ENCODE results near the gene EFNA2. TPM values are rescaled to one million over a fixed set of nuclear protein-coding genes. Genes with fewer than 3 reads are reported as not detected.

Gene EFNA2
- total RNA-seq, 1 donor from 2014 or later: not detected

DNA sequence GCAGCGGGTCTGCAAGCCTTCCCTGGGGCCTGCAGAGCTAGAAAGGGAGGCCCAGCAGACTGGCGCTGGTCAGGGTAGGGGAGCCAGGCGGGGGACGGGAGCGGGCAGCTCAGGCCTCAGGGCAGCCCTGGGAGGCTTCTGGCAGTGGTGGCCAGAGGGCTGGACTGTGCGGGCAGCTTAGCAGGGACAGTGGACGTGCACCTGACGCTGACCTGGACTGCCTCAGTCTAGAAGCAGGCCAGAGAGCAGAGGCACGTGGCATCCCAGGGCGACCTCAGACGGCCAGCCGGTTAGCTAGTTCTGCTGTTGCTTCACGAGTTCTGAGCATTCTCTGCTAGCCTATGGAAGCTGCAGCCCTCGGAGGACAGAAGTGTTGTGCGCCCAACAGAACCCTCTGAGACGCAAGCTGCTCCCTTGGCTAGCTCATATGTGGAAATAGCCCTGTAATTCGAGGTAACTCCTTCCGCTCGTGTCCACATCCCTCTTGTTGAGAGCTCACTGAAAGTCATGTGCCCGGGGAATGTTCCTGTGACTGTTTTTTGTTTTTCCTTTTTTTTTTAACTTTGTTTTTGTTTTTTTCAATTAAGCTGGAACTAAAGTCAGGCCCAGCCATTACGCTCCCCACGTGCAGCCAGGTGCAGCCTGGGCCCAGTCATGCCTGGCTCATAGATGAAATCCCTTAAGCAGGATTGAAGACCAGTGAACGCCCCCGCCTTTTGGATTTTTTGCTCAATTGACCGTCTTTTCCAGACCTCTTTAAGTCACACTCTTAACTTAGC lies 12.2 kb upstream of the EFNA2 start:
- H3K4me3 Mint-ChIP-seq: peak overlapping the region; percentile 44
- POLR2A ChIA-PET: interaction anchor here (0.6 to 4.0 kb wide), 12 partner anchors 8 to 780 kb away, joined by 3 to 33 read pairs (median 6); no protein-coding TSS in a partner anchor
- DNase-seq (no peak), ATAC-seq (ENCODE audit: low read depth) (no peak)
- intact Hi-C loops (cut with micrococcal nuclease): no loop called here
- H3K27me3 Mint-ChIP-seq: no peaks in the 10 kb centered on the region
- H3K9me3 Mint-ChIP-seq: no peaks in the 10 kb centered on the region
- CTCF ChIA-PET: interaction anchor here (2.9 kb wide), 1 partner anchor 29 kb away, joined by 14 read pairs; no protein-coding TSS in a partner anchor
- peak overlapping the region; percentile 63 for H3K27ac Mint-ChIP-seq
- peaks cover 57% of the 10 kb centered on the region for H3K4me1 Mint-ChIP-seq
- no peak for TF ChIP-seq CTCF (IDR thresholded peaks at IDR 0.05)
- H3K36me3 Mint-ChIP-seq (ENCODE audit: low read depth): peaks cover 59% of the 10 kb centered on the region

DNA sequence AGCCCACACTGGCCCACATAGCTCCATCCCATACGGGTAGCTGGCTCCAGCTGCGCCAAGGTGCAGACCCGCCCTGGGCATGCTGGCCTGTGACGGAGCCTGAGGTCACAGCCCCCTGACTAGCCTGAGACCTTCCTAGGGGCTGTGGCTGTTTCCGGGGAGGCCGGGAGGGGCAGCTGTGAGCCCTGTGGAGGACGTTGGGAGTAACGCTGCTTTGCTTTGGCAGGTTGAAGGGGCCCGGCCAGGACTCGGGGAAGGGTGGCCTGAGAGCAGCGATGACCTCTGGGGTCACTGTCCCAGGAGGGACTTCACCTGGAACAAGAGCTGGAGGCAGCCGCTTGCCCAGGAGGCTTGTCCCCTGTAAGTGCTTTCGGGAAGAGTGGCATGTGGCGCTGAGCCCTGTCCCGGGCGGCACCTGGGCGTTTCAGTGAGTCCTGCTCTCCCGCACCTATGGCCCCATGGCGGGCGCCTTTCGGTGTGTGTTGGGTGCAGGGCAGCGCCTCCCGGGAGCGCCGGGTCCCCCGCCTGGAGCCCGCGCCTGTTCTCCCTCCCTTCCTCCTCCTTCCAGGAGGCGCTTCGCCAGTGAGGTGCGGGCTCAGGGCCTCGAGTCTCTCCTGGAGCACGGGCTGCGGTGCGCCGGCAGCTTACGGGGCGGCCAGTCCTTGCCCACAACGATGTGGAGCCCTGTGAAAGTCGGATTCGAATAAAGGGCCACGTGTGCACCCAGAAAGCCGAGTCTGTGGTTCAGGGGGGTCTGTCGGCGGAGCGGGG lies 11.4 kb upstream of the EFNA2 start:
- TF ChIP-seq CTCF (IDR thresholded peaks at IDR 0.05): no peak
- H3K9me3 Mint-ChIP-seq: no peaks in the 10 kb centered on the region
- peaks cover 50% of the 10 kb centered on the region for H3K4me1 Mint-ChIP-seq
- H3K27ac Mint-ChIP-seq: peak overlapping the region; percentile 63
- H3K36me3 Mint-ChIP-seq (ENCODE audit: low read depth): peaks cover 62% of the 10 kb centered on the region
- DNase-seq: no peak
- no peaks in the 10 kb centered on the region for H3K27me3 Mint-ChIP-seq
- CTCF ChIA-PET: interaction anchor here (2.9 kb wide), 1 partner anchor 30 kb away, joined by 14 read pairs; no protein-coding TSS in a partner anchor
- ATAC-seq (ENCODE audit: low read depth): no peak
- H3K4me3 Mint-ChIP-seq: peak overlapping the region; percentile 35
- POLR2A ChIA-PET: interaction anchor here (0.6 to 4.0 kb wide), 6 partner anchors 9 to 197 kb away, joined by 4 to 33 read pairs (median 9); no protein-coding TSS in a partner anchor
- intact Hi-C loops (cut with micrococcal nuclease): no loop called here

DNA sequence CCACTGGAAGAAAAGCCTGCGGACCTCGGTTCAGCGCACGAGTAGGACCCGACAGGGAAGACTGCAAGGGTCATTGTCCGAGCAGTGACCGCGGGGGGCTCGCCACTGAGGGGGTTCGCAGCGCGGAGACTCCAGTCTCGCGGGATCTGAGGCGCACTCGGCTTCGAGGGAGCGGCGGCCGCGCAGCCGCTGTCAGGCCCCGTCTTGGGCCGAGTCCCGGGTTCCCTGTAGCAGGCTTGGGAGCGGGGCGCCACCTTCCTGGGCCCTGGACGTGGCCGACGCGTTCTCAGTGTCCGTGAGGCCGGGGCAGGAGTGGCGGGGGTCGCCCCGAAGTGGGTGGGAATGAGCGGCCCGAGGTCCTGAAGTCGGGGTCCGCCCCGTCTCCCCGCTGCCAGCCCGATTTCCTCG lies 10.8 kb upstream of the EFNA2 start:
- peaks cover 54% of the 10 kb centered on the region for H3K4me1 Mint-ChIP-seq
- H3K9me3 Mint-ChIP-seq: no peaks in the 10 kb centered on the region
- no peak for TF ChIP-seq CTCF (IDR thresholded peaks at IDR 0.05)
- no peaks in the 10 kb centered on the region for H3K27me3 Mint-ChIP-seq
- POLR2A ChIA-PET: interaction anchor here (0.6 to 2.0 kb wide), 20 partner anchors 9 to 615 kb away, joined by 3 to 30 read pairs (median 4); partner anchors contain the start of genes ABCA7, MED16, REEP6 and RNU6-2
- peaks cover 66% of the 10 kb centered on the region for H3K36me3 Mint-ChIP-seq (ENCODE audit: low read depth)
- DNase-seq (no peak), ATAC-seq (ENCODE audit: low read depth) (no peak)
- H3K4me3 Mint-ChIP-seq: peak overlapping the region; percentile 46
- CTCF ChIA-PET: interaction anchor here (1.0 to 1.8 kb wide), 3 partner anchors 8 to 31 kb away, joined by 3 to 14 read pairs (median 4); no protein-coding TSS in a partner anchor
- H3K27ac Mint-ChIP-seq: no peak overlapping the region
- intact Hi-C loops (cut with micrococcal nuclease): loop anchor here (1.0 to 5.0 kb wide), 4 partner anchors 82 to 537 kb away; partner anchors contain the start of genes ATP8B3, RPS15 and UQCR11

- CTCF ChIA-PET: interaction anchor here (1.0 to 1.8 kb wide), 3 partner anchors 9 to 31 kb away, joined by 3 to 14 read pairs (median 4); no protein-coding TSS in a partner anchor
- Mint-ChIP-seq H3K9me3 (no peaks in the 10 kb centered on the region), H3K36me3 (ENCODE audit: low read depth) (peaks cover 65% of the 10 kb centered on the region), H3K27ac (peak within 1 kb of the TSS; percentile 88), H3K27me3 (no peaks in the 10 kb centered on the region), H3K4me1 (peaks cover 51% of the 10 kb centered on the region), H3K4me3 (peak within 1 kb of the TSS; percentile 84)
- no peak for TF ChIP-seq CTCF (IDR thresholded peaks at IDR 0.05)
- intact Hi-C loops (cut with micrococcal nuclease): loop anchor here (1.0 to 5.0 kb wide), 4 partner anchors 82 to 537 kb away; partner anchors contain the start of genes ATP8B3, RPS15 and UQCR11
- ATAC-seq (ENCODE audit: low read depth) (peak; percentile 83), DNase-seq (peak; percentile 87)
- POLR2A ChIA-PET: interaction anchor here (0.5 to 1.8 kb wide), 23 partner anchors 9 to 616 kb away, joined by 3 to 30 read pairs (median 4); partner anchors contain the start of genes ABCA7, MED16, REEP6 and RNU6-2
Measured at GRCh38 chr19:1275260-1275975, 10.3 kb upstream of the EFNA2 start, which contains the start of gene FAM174C. TSS of gene FAM174C (plus strand) at chr19:1275530. CDS start at chr19:1275550, 20 bp downstream.
